Panc1 (cell line): ENCODE results near the gene FAM222B. TPM values are rescaled to one million over a fixed set of nuclear protein-coding genes. Genes with fewer than 3 reads are reported as not detected.

Experiments used
- ATAC-seq: fragments of 200-7000 bp; cut with Tn5 transposase; 2 replicates; pipeline ENCODE4 v1.9.1; 2020; ENCODE audit warnings: mild to moderate bottlenecking, moderate library complexity
- BruUV-seq: library from RNA; stranded (reverse); fragments of 400-500 nt; replicated peaks from 2 replicates; lab custom pipeline; 2021; lab: Mats Ljungman, UMichigan
- CTCF ChIA-PET: fragments of 300-600 bp; sonication (Branson Sonifier 250); formaldehyde crosslinking; loops from one replicate; lab custom pipeline; 2022; ENCODE audit warnings: antibody characterized with exemption; lab: Charles Lee
- POLR2A ChIA-PET: fragments of 300-600 bp; sonication (Branson Sonifier 250); formaldehyde crosslinking; loops from one replicate; lab custom pipeline; 2022; ENCODE audit warnings: antibody characterized with exemption; lab: Charles Lee
- DNase-seq: peaks from one replicate; pipeline ENCODE4 v3.0.0-alpha.2; 2010; ENCODE audit warnings: low read depth, low spot score
- H3K27ac ChIP-seq: 2 replicates; pipeline ENCODE4 v1.5.1; 2011; ENCODE audit warnings: mild to moderate bottlenecking, low read length, inconsistent platforms
- H3K27me3 ChIP-seq: fragments of 200-500 bp; sonication (Bioruptor generic); 2 replicates; pipeline ENCODE4 v1.6.0; 2014; ENCODE audit warnings: low read length, inconsistent platforms; ENCODE audit not compliant: control insufficient read depth, insufficient read depth
- H3K36me3 ChIP-seq: fragments of 200-500 bp; sonication (Bioruptor generic); 2 replicates; pipeline ENCODE4 v1.5.1; 2014; ENCODE audit warnings: inconsistent platforms, mild to moderate bottlenecking, low read length, moderate library complexity; ENCODE audit not compliant: control insufficient read depth, insufficient read depth
- H3K4me1 ChIP-seq: 2 replicates; pipeline ENCODE4 v1.5.1; 2011; ENCODE audit warnings: inconsistent platforms, mild to moderate bottlenecking, low read length, moderate library complexity; ENCODE audit not compliant: control insufficient read depth, insufficient read depth
- H3K4me3 ChIP-seq, 2 experiments: 2 replicates each; pipeline ENCODE4 v1.5.1; 2011 to 2012; ENCODE audit warnings: low read depth in 2 of 2, low read length in 2 of 2, mild to moderate bottlenecking in 2 of 2, inconsistent platforms in 1 of 2, moderate library complexity in 1 of 2
- H3K9me3 ChIP-seq: fragments of 200-500 bp; sonication (Bioruptor generic); 2 replicates; pipeline ENCODE4 v1.5.1; 2014; ENCODE audit warnings: low read depth, mild to moderate bottlenecking, inconsistent platforms, low read length, moderate library complexity; ENCODE audit not compliant: control insufficient read depth, insufficient read depth
- POLR2AphosphoS5 ChIP-seq: IDR thresholded peaks from 2 replicates; pipeline ENCODE4 v1.6.1; 2012; ENCODE audit warnings: mild to moderate bottlenecking, low read depth, low read length, moderate library complexity
- SIN3A ChIP-seq: IDR thresholded peaks from 2 replicates; pipeline ENCODE4 v1.6.1; 2012; ENCODE audit warnings: low read depth, mild to moderate bottlenecking, low read length, moderate library complexity, borderline replicate concordance; ENCODE audit not compliant: insufficient read depth
- TCF7L2 ChIP-seq: IDR thresholded peaks from 2 replicates; pipeline ENCODE4 v1.6.1; 2011; ENCODE audit warnings: mild to moderate bottlenecking, low read depth, low read length, inconsistent platforms
- in situ Hi-C: cut with HindIII; loops from 2 replicates; pipeline ENCODE4 v1.10.0; 2016; ENCODE audit warnings: low sequenced_read_pairs, low pct_unique_long_range_greater_than_20kb
- intact Hi-C: fragments of 100-400 bp; cut with micrococcal nuclease; formaldehyde crosslinking; loops from one replicate; pipeline ENCODE4 v1.10.0; 2022; ENCODE audit not compliant: unreplicated experiment
- total RNA-seq: library from RNA; stranded (reverse); gene quantifications from one replicate; pipeline ENCODE4 v1.2.1, GENCODE V29; 2021; ENCODE audit not compliant: unreplicated experiment
- TF ChIP-seq, protein P1 (sequence below): fragments of 450-650 bp; IDR thresholded peaks from 2 replicates; pipeline ENCODE4 v1.5.1; 2017; ENCODE audit warnings: mild to moderate bottlenecking
- TF ChIP-seq, protein P2 (sequence below), 2 experiments: IDR thresholded peaks; 2 replicates each; pipeline ENCODE4 v1.6.1; 2011 to 2012; ENCODE audit warnings: low read depth in 2 of 2, control low read depth in 1 of 2, low read length in 1 of 2, mild to moderate bottlenecking in 1 of 2, moderate library complexity in 1 of 2; ENCODE audit not compliant: insufficient read depth in 1 of 2

The FAM222B gene
- total RNA-seq, 1 experiment from 2014 or later = 38.5 TPM

DNA sequence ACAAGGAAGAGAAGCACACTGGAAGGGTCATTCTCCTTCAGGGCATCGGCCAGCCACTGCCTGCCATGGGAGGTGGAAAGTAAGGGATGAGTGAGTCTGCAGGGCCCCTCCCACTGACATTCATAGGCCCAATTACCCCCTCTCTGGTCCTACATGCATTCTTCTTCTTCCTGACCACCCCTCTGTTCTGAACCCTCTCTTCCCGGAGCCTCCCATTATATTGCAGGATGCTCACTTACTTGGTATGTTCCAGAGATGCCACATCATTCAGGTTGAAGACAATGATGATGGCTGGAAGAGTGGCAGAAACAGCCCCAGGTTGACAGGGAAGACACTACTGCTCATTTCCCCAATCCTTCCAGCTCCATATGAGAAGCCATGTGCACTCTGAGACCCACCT, 127.4 kb downstream of the FAM222B start:
- Histone ChIP-seq H3K4me3 (no peak overlapping the region; a peak in 1 of 4 replicates), H3K9me3 (no peaks in the 10 kb centered on the region), H3K27ac (no peak overlapping the region), H3K27me3 (no peaks in the 10 kb centered on the region), H3K4me1 (peaks cover 40% of the 10 kb centered on the region), H3K36me3 (peaks cover 5% of the 10 kb centered on the region)
- no TSS peak for BruUV-seq
- TF ChIP-seq SIN3A = no peak
- TF ChIP-seq TCF7L2 = no peak
- TF ChIP-seq, protein P1, sequence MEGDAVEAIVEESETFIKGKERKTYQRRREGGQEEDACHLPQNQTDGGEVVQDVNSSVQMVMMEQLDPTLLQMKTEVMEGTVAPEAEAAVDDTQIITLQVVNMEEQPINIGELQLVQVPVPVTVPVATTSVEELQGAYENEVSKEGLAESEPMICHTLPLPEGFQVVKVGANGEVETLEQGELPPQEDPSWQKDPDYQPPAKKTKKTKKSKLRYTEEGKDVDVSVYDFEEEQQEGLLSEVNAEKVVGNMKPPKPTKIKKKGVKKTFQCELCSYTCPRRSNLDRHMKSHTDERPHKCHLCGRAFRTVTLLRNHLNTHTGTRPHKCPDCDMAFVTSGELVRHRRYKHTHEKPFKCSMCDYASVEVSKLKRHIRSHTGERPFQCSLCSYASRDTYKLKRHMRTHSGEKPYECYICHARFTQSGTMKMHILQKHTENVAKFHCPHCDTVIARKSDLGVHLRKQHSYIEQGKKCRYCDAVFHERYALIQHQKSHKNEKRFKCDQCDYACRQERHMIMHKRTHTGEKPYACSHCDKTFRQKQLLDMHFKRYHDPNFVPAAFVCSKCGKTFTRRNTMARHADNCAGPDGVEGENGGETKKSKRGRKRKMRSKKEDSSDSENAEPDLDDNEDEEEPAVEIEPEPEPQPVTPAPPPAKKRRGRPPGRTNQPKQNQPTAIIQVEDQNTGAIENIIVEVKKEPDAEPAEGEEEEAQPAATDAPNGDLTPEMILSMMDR = no peak
- TF ChIP-seq, protein P2, sequence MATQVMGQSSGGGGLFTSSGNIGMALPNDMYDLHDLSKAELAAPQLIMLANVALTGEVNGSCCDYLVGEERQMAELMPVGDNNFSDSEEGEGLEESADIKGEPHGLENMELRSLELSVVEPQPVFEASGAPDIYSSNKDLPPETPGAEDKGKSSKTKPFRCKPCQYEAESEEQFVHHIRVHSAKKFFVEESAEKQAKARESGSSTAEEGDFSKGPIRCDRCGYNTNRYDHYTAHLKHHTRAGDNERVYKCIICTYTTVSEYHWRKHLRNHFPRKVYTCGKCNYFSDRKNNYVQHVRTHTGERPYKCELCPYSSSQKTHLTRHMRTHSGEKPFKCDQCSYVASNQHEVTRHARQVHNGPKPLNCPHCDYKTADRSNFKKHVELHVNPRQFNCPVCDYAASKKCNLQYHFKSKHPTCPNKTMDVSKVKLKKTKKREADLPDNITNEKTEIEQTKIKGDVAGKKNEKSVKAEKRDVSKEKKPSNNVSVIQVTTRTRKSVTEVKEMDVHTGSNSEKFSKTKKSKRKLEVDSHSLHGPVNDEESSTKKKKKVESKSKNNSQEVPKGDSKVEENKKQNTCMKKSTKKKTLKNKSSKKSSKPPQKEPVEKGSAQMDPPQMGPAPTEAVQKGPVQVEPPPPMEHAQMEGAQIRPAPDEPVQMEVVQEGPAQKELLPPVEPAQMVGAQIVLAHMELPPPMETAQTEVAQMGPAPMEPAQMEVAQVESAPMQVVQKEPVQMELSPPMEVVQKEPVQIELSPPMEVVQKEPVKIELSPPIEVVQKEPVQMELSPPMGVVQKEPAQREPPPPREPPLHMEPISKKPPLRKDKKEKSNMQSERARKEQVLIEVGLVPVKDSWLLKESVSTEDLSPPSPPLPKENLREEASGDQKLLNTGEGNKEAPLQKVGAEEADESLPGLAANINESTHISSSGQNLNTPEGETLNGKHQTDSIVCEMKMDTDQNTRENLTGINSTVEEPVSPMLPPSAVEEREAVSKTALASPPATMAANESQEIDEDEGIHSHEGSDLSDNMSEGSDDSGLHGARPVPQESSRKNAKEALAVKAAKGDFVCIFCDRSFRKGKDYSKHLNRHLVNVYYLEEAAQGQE (IDR thresholded peaks at IDR 0.05; ENCODE audit: insufficient read depth in 1 of 2, low read depth in 2 of 2, low read length in 1 of 2) = no peak
- TF ChIP-seq POLR2AphosphoS5 = no peak
- ChIA-PET POLR2A (interaction anchor here (0.5 to 0.6 kb wide), 2 partner anchors 17 to 48 kb away, joined by 3 to 7 read pairs; no protein-coding TSS in a partner anchor), CTCF (no interaction called here)
- DNase-seq (no peak), ATAC-seq (no peak)
- in situ Hi-C loops (no loop called here), intact Hi-C loops (no loop called here)

DNA sequence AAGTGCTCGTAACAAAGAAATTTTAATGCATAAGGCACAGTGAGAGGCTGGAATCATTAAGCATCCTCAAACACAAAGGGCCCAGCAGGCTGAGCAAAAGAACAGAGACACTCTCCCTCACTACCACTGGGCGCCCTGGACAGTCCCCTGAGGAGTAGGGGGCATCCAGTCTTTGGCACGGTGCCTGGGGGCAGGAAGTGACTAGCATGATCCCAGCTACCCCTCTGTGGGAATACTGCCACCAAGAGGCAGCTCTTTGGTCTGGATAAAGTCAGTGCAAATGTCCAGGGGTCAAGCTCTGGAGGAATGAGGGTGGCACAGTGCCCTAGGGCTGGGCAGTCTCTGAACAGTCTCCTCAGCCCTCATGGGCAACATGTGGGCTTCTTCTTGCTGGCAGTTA, 128.3 kb downstream of the FAM222B start:
- DNase-seq (no peak), ATAC-seq (no peak)
- Histone ChIP-seq H3K27ac (no peak overlapping the region), H3K4me1 (peaks cover 40% of the 10 kb centered on the region), H3K4me3 (no peak overlapping the region), H3K27me3 (no peaks in the 10 kb centered on the region), H3K36me3 (peaks cover 5% of the 10 kb centered on the region), H3K9me3 (no peaks in the 10 kb centered on the region)
- ChIA-PET CTCF (interaction anchor here (0.5 to 0.7 kb wide), 2 partner anchors 13 to 67 kb away, joined by 3 read pairs; no protein-coding TSS in a partner anchor), POLR2A (no interaction called here)
- intact Hi-C loops (no loop called here), in situ Hi-C loops (no loop called here)
- TF ChIP-seq POLR2AphosphoS5 = no peak
- no TSS peak for BruUV-seq

DNA sequence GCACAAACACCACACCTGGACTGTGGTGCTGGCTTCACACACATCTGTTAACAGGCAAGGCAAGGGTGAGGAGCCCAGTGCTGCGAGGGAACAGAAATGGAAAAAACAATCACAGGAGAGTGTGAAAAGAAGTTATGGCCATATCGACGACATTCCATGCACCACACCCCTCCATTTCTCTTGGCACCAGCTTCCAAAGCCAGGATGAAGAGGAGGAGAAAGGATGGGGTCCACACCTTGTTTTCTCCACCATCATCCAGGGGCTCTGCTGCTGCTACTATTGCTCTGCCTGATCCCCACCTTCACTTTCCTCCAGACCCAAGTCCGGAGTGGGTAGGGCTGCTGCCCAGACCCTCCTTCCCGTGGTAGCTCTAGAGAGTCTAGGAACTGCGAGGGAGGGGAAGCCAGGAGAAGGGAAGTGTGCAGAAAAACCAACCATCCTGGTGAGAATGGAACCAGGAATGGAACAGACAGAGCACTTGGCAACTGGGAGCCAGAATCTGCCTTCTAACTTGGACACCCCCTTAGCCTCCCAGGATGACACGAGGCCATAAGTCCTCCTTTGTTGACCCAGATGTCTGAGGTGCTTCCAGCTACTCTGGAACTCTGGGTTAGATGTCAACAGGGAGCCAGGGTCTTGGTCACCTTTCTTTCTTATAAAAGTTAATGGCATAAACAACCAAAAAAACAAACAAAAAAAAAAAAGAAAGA, 129.7 kb downstream of the FAM222B start:
- no peaks in the 10 kb centered on the region for H3K9me3 ChIP-seq
- TF ChIP-seq, protein P2 (IDR thresholded peaks at IDR 0.05; ENCODE audit: insufficient read depth in 1 of 2, low read depth in 2 of 2, low read length in 1 of 2) = no peak
- no peak for TF ChIP-seq TCF7L2
- no peak for TF ChIP-seq POLR2AphosphoS5
- no peak for TF ChIP-seq SIN3A
- TF ChIP-seq, protein P1 = no peak
- no peak overlapping the region; a peak in 1 of 4 replicates for H3K4me3 ChIP-seq
- ChIA-PET CTCF (no interaction called here), POLR2A (interaction anchor here (2.5 kb wide), 1 partner anchor 7 kb away, joined by 39 read pairs; the partner anchor contains the start of gene RPL23A)
- peak overlapping the region; percentile 92 for H3K27ac ChIP-seq
- BruUV-seq = no TSS peak
- in situ Hi-C loops = no loop called here
- DNase-seq (no peak), ATAC-seq (no peak)
- no peaks in the 10 kb centered on the region for H3K27me3 ChIP-seq
- H3K36me3 ChIP-seq = peaks cover 5% of the 10 kb centered on the region
- intact Hi-C loops = no loop called here
- H3K4me1 ChIP-seq = peaks cover 29% of the 10 kb centered on the region
